Measurements from ENCODE around the gene NEUROG1.
"Not testable (repeated sequence)": the region's sequence is repeated elsewhere in the genome, so short reads cannot be mapped to it uniquely, and the experiment has no call there.

Gene NEUROG1

GRCh38 chr5:135534609-135535419, 950 bp downstream of the NEUROG1 start:
- peak in 1 of 2 experiments; percentile 4 for DNase-seq

DNA sequence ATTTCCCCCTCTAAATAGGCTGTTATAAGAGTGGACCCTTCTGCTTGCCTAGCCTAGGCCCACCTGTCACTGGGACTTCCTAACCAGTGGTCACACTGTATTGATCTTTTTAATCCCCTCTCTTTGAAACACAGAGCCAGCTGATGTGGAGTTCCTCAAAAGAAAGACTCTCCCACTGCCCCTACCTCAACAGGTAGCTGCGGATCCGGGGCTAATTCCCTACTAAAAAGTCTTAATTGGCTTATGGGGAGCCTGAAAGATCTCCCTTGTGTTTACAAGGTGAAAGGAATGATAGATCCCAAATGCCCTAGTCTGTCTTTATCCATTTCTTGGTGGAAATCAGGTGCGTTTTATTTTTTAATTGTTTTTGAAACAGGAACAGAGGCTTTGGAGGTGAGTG, 2.0 kb downstream of the NEUROG1 start:
- DNase-seq = no peak

DNA sequence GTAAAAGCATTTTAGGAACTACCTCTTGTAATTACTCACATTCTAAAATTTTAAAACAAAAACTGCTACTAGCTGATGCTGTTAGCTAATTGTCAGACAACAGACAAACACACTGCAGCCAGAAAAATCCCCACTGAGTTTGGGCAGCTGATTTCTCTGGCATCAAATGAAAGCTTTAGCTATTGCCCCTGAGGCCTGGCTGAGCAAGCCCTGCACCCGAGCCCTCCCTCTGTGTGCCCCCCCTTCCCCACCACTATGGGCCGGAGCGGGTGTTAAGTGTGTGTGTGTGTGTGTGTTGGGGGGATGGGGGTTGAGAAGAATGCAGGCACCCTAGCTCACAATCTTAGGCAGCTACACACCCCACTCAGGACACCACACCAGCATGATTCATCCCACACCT, 2.4 kb downstream of the NEUROG1 start:
- DNase-seq = no peak

DNA sequence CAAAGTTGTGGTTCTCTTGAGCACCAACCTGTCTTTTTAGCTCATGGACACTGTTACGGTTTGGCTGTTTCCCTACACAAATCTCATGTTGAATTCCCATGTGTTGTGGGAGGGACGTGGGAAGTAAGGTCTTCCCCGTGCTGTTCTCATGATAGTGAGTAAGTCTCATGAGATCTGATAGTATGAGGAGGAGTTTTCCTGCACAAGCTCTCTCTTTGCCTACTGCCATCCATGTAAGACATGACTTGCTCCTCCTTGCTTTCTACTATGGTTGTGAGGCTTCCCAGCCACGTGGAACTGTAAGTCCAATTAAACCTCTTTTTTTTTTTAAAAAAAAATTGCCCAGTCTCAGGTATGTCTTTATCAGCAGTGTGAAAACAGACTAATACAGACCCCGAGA, 6.2 kb downstream of the NEUROG1 start:
- not testable (repeated sequence) for DNase-seq

DNA sequence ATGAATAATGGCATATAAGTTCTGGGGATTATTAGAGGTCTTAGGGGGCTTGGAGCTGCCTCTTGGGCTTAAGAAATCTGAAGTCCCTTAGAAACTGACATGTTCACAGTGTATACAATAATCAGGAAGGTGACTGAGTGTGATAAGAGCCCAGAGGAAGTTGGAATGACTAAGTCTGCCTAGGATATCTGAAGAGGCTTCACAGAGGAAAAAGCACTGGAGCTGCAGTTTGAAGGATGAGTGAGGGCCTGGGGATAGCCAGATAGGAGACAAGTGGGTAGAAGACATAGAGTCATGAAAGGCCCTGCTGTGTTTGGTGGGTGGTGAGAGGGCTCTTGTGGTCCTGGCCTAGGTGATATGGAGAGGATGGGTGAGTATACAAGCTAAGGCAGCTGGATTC, 8.8 kb downstream of the NEUROG1 start:
- DNase-seq = no peak

- no peak for DNase-seq
These were observed 13.8 kb downstream of the NEUROG1 start for GRCh38 chr5:135521964-135522363.

- DNase-seq = no peak
These were observed 18.1 kb downstream of the NEUROG1 start for GRCh38 chr5:135517631-135518030.

DNA sequence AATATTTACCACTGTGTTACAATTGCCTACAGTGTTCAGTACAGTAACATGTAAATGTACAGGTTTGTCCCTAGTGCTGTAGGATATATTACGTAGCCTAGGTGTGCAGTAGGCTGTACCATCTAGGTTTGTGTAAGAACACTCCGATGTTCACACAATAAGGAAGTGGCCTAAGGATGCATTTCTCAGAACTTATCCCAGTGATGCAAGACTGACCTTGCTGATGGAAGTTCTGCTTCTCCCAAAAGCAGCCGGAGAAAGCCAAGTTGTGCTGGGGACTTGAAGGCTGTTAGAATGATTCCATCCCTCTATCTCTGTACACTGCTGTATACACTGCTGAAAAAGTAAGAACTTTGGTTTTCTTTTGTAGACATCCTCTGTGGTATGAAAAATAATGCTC, 21.6 kb downstream of the NEUROG1 start:
- no peak for DNase-seq

DNA sequence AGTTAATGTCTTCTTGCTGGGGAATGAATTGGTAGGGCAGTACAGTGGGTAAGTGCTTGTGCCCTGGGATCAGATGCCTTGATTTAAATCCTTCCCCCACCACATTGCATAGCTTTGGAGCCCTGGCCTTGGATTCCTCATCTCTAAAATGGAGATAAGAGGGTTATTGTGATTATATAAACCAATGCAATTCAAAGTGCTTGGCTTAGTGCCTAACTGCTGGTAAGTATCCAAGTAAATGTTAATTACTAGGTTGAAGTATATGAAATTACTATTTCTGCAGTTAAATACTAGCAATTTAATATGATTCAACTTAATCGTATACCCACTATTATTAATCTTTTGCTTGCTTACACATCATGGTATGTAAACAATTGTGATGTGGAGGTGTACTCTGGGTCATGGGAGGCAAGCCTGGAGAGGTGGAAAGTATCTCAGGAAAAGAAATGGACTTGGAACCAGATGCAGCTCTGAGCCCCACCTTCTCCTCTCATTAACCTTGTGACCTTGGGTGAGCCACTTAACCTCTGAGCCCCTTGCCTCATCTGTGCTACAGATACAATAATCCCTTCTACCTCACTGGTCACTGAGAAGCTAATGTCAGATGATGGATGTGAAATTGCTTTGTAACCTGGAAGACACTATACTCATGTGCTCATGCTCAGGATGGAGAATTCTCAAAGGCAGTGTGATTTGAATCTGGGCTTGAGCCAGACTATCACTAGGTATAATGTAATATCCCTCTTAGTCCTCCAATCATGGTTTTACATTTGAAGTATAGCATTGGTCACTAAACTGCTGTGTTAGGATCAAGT, 23.8 kb downstream of the NEUROG1 start:
- DNase-seq = no peak

- DNase-seq = no peak
These were observed 25.8 kb downstream of the NEUROG1 start for GRCh38 chr5:135509995-135510394.

DNA sequence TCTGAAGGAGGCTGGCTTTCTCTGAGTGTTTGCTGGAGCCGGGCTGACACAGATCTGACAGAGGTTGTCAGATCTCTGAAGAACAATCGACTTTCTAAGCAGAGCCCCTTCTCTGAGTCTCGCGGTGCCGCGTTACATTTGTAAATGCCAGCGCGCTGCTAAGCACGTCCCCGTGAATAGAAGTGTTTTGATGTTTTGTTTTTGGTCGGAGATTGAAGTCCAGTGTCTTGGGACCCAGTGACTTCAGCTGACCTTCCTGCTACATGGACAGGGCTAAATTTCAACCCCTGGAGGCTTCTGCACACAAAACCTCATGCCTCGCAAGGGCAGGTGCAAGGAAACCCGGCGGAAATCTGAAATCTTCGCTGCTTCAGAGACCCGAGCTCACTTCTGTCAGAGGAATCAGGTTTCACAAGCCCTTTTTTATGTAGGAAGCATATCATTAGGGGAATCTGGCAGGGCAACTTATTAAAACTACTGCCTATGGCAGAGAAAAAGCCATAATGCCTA, 27.2 kb downstream of the NEUROG1 start:
- no peak for DNase-seq

- no peak for DNase-seq
These were observed 29.8 kb downstream of the NEUROG1 start for GRCh38 chr5:135505973-135506372.

GRCh38 chr5:135504376-135504775, 31.4 kb downstream of the NEUROG1 start:
- no peak for DNase-seq

DNA sequence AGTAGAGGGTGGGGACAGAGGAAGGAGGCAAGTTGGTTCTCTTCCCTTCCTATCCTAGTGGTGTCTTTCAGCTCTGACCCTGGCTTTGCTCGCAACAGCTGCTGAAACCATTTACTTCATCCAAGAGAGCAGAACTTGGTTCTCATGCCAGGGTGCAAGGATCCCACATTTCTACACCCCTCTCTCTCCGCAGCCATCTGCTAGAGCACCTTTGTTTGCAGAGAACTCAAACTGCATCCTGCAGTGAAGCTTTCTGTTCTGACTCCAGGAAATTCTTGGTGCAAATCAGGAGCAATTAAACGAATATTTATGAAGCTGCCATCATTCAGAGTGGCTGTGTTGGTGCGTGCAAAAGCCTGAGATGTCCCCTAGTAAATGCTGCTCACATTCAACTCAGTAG, 31.9 kb downstream of the NEUROG1 start:
- DNase-seq = no peak

- no peak for DNase-seq
These were observed 32.8 kb downstream of the NEUROG1 start for GRCh38 chr5:135502836-135503520.

GRCh38 chr5:135501965-135502364, 33.8 kb downstream of the NEUROG1 start:
- DNase-seq = no peak

DNA sequence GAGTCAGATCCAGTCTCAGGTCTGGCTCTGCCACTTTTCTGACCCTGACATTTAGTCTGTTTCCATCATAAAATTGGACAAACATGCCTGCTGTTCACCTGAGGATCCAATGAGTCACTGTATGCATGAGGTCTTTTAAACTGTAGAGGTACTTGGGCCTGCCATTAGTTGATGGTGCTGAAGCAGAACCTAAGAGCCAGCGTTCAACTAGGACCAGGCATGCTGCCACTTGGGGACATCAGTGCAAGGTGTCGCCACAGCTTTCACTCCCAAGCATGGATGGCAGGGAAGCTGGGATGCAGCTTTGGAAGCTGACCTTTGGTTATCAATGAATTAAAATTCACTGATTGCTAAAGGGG, 37.1 kb downstream of the NEUROG1 start:
- no peak for DNase-seq

GRCh38 chr5:135497971-135498636, 37.7 kb downstream of the NEUROG1 start:
- no peak for DNase-seq

DNA sequence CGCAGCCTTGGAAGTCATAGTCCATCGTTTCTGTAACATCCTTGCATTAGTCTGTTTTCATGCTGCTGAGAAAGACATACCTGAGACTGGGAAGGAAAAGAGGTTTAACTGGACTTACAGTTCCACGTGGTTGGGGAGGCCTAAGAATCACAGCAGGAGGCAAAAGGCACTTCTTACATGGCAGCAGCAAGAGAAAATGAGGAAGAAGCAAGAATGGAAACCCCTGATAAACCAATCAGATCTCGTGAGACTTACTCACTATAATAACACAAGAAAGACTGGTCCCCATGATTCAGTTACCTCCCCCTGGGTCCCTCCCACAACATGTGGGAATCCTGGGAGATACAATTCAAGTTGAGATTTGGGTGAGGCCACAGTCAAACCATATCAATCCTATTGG, 40.2 kb downstream of the NEUROG1 start:
- DNase-seq = not testable (repeated sequence)

DNA sequence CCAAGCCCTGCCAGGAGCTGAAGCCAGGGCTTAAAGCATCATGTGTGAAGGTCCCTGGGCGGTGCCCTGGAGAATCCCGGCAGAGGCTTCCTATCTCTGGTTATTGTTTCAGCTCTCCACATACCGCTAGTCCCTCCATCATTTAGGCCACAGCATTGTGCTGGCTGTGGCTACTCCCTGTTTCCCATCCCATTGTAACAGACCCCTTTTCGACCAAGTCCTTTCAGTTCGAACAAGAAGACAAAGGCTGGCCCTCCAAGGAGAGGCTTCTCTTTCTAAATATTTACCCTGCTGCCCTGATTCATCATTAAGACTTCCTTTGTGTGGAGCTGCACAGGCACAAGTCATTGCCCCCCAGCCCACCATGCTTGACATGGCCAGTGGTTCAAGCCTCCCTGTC, 41.6 kb downstream of the NEUROG1 start:
- no peak for DNase-seq

- no peak for DNase-seq
These were observed 42.2 kb downstream of the NEUROG1 start for GRCh38 chr5:135493406-135494180.

DNA sequence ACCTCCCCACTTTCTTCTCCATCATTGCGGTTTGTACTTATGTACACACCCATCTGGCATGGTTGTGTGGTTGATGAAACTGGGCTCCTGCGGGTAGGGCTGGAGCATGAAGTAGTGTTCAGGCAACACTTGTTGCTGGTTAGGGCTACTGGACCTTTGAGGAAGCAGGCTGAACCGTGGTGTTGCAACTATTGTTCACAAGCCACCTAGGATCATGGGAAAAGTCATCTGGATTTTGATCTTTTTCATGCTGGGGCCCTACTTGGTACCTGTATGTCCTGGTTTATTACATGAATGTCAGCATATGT, 43.5 kb downstream of the NEUROG1 start:
- no peak for DNase-seq
